GM15510 (cell line): ENCODE measurements around the gene NOXO1.

Source experiments
- POLR2A ChIP-seq: IDR thresholded peaks from 3 replicates; pipeline ENCODE4 v1.6.1; 2011; ENCODE audit warnings: borderline replicate concordance; ENCODE audit not compliant: insufficient read length; ENCODE audit errors: extremely low read depth

The NOXO1 gene, protein sequence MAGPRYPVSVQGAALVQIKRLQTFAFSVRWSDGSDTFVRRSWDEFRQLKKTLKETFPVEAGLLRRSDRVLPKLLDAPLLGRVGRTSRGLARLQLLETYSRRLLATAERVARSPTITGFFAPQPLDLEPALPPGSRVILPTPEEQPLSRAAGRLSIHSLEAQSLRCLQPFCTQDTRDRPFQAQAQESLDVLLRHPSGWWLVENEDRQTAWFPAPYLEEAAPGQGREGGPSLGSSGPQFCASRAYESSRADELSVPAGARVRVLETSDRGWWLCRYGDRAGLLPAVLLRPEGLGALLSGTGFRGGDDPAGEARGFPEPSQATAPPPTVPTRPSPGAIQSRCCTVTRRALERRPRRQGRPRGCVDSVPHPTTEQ

DNA sequence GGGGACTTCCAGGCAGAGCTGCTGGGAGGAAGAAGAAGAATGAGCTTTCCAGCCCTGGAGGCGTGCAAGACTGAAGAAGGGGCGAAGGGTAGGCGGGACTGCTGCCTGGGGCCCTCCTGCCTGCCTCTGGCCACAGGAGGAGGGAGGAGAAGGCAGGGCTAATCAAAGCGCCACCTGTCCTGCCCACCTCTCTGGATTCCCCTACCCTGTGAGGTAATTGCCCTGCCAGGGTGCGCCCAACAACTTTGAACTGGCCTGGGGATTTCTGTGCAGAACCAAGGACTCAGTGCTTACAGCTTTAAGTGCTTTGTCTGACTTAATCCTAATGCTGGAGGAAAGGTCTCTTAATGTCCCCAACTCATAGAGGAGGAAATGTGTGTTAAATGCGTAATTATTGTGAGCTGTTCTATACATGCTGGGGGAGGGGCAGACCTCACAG lies at the start of gene NOXO1:
NOXO1 (minus strand) TSS at position 72 of the 439 bp plus-strand sequence. CDS start 290 bp downstream, outside the sequence.
- TF ChIP-seq POLR2A = no peak

DNA sequence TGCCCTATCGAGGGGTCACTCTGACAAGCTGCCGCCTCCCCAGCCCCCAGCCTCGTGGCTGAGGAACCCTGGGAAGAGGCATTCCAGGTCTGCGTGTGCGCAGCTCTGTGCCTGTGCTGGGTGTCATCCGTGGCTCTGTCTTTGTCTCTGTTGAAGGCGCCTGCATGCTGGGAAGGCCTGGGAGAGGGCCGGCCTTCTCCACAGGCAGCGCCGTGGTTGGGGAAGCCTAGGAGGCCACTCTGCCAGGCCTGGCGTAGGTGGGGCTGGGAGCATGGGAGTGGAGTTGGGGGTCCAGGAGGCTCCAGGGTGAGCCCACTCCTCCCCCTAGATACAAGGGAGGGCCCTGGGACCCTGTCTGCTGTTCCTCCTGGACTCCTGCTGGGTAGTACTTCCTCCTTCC lies 48.8 kb upstream of the NOXO1 start:
- TF ChIP-seq POLR2A = no peak

GRCh38 chr16:2029350-2029749 lies 48.1 kb upstream of the NOXO1 start:
- TF ChIP-seq POLR2A = no peak

DNA sequence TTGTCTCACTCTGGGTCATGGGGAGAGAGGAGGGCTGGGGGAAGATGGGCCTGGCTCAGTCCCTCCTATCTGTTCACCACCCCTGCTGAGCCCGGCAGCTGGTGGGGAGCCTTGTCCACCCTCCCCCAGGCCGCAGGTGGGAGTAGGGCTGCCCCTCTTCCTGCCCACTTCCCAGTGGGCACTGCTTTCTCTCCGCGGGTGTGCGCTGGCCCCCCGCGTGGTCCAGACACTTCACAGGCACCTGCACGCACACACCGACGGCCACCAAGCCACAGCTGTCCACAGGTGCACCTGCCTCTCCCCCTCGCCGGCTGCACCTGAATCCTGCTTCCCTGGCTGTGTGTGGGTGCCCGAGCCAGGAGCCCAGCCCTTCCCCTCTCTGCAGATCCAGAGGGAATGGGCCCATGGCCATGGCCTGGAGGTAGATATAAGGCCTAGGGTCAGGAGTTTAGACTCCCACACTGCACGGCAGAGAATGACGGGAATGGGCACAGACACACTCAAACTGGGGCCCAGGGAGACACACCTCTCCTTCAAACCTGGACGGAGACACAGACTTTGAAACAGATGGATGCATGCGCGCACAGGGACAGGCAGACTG lies 47.5 kb upstream of the NOXO1 start:
- TF ChIP-seq POLR2A = no peak

DNA sequence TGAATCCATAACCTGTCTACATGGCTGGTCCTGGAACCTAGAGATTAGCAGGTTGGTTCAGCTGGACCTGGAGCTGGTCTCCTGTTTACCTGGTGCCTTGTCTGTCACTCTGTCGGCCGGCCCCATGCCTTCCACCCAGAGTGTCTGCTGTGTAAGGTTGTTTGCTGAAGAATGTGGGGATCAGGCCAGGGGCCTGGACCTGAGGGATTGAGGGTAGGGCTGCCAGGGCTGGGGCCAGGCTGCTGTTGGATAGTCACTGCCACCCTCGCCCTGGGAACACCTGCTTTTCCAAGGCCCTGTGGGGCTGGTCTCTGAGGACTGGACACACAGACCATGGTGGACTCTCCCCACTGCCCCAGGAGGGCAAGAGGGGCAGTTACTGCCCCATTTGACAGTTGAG lies 46.9 kb upstream of the NOXO1 start:
- no peak for TF ChIP-seq POLR2A

GRCh38 chr16:2027024-2028010 lies 46.0 kb upstream of the NOXO1 start:
- no peak for TF ChIP-seq POLR2A

DNA sequence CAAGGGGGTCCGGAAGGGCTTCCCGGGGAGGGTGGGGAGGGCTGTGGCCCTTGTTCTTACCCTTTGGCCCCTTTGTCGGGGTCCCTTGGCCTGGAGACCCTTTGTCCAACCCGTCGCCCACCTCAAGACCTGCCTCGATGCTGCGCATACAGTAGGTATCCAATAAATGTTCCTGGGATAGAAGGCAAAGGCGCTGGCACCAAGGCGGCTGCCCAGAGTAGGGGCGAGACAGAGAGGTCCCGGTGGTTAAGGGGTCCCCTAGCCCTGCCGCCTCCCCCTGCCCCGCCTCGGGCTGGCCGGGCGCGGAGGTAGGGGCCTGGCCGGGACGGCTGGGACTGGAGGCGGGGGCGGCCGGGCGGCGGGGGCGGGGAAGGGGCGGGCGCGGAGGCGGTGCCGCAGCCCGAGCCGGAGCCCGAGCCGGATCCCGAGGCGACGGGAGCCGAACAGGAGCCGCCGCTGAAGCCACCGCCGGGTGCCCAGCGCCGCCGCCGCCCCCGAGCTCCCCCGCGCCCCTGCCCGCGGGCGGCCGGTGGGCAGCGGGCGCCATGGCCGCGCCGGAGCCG lies 45.3 kb upstream of the NOXO1 start, which contains the start of gene NHERF2:
NHERF2 (plus strand) TSS at position 442 of the 563 bp plus-strand sequence; CDS start at position 546, 104 bp downstream.
- TF ChIP-seq POLR2A = no peak

GRCh38 chr16:2025878-2026460 lies 44.7 kb upstream of the NOXO1 start:
- TF ChIP-seq POLR2A = no peak

DNA sequence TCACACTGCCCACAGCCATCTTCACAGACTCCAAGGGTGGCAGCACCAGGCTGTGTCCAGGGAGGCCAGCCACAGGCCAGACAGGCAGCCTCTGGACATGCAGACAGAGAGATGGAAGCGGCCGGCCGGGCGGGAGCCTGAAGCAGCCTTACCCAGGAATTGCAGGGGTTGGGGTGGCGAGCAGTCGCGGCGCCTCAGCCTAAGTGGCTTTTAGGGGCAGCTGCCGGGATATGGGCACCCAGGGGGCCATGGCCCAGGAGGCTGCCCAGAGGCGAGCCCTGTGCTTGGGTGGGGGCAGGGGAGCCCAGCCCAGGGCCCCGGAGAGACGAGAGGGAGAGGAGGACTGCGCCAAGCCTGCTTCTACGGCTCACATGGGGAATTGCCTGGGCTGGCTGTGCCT lies 44.0 kb upstream of the NOXO1 start:
- no peak for TF ChIP-seq POLR2A

DNA sequence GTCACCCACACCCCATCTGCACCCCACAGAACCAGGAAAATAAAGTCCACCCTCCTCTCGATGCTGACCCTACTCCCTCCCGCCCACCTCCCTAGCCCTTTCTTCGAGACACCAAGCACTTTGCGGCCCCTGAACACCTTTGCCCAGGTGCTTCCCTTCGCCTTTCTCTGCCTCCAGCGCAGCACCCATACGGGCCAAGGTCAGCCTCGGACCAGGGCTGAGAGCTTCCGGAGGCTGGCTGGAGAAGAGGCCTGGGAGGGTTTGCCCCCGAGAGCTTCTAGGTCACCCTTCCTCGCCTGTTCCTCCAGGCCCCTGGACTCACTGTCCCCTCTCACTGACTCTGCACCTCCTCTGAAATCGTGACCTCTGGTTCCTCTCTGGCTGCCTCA lies 42.8 kb upstream of the NOXO1 start:
- no peak for TF ChIP-seq POLR2A

DNA sequence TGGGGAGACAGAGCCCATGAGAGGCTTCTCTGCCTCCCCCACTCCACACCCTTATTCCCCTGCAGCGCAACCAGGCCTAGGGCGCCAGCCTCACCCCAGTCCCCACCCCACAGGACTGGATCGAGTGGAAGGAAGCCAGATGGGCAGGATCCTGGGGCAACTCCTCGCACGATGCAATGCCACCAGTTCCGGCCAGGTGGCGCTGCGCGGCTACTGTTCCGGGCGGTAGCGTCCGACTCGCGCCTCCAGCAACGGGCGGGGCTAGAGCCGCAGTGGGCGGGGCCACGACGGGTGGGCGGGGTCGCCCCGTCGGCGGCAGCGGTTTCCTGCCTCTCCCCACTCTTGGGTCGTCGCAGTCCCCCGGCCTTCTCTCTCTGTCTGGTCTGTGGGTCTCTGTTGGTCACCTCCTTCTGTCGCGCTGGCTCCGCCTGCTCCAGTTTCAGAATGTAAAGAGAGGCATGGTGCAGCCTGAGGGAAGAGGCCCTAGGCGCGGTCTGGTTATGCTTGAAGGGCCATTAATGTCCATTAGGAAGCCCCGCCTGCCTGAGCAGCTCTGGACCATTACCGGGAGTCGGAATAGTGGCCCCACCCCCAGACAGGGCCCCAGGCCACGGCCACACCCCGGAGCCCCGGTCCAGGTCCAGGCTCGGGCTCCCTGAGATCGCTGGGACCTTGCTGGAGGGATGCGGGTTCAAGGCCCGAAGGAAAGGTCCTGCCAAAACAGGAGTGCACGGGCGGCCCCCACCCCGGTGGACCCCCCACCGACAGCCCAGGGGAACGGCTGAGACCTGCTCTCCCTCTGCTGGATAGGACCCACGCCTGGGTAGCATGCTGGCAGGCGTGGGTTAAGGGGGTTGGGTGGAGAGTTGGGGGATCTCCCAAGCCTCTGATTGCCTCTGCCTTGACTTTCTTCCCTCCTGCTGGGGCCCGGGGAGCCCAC lies 42.1 kb upstream of the NOXO1 start:
- TF ChIP-seq POLR2A = peak; percentile 40

GRCh38 chr16:2022723-2023091 lies 41.4 kb upstream of the NOXO1 start:
- TF ChIP-seq POLR2A = no peak
